HG03521 (cell line): Measurements from ENCODE around the gene USP6.
"Not testable (repeated sequence)": the region's sequence is repeated elsewhere in the genome, so short reads cannot be mapped to it uniquely, and the experiment has no call there.

Experiments used
- ATAC-seq: cut with Tn5 transposase; IDR thresholded peaks from one replicate; pipeline ENCODE4 v1.9.1; 2021; ENCODE audit warnings: mild to moderate bottlenecking, moderate library complexity; ENCODE audit not compliant: unreplicated experiment

USP6 gene

DNA sequence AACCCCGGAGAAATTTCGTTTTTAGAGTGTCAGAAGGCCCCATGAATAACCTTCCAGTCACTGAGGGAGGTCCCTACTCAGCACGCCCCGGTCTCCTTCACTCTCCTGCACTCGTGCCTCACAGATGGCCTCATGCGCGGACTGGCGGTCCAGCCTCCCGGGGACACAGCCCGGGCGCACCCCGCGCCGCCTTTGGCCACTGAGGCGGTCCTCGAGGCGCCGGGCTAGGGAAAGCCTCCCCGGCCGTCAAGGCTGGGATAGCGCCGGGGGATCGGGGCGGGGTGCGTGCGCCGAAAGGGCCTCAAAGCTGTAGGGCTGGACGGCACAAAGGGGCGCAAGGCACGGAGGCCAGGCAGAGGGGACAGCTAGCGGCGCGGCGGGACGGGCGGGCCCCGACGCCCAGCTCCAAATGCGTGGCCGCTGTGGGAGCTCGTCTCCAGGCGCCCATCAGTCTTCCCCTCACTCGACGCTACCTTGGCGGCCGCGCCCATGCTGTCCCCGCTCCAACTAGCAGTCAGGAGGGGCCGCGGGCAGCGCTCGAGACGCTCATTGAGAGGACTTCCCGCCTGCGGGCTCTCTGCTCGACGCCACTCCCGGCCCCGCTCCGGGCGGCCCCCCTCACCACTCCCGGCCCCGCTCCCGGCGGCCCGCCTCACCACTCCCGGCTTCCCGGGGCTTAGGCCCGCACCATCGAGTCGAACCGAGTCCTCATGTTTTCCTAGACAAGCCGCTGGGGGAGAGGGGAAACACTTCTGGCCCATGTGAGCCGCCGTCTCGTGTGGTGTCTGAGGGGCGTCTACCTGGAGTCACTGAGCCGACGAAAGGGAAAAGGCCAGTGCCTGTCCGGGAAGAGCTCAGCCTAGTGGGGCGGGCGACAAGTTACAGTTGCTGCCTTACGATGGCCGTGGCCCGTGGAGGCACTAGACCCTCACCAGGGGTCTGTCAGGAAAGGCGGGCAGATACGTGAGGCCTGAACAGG lies at the start of gene USP6:
Gene USP6, plus strand, starts transcription at position 360 of the 979 bp plus-strand sequence. CDS start 14,336 bp downstream, outside the sequence.
- ATAC-seq, result no peak

DNA sequence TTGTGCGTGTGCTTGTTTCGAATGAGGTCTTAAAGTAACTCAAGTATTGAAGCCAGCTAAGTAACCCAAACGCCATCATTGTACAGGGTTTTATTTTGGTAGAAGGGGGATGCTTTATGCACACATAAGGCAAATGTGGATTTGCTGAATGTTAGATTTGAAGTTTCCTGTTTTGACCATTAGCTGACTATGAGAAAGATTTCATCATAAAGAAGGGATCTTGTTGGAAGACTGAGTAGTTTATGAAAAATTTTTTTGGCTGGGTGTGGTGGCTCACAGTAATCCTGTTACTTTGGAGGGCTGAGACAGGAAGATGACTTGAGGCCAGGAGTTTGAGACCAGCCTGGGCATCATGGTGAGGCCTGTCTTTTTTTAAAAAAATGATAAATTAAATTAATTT lies 47.6 kb upstream of the USP6 start:
- no peak for ATAC-seq

DNA sequence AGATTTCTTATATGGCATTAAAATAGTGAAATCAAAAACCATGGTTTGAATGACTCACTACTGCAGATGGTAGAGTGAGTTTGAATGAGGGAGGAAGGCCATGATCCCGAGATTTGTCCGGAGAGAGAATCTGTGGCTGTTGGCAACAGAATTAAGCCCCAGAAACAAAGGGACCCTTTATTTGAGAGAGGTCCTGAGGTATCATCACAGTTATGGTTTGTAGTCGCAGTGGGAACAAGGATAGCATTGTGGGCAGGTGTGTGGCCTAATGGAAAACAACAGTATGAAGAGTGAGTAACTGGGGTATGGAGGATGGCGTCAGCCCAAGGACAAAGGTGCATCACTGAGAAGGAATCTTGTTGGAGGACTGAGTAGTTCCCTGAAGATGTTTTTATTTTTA lies 46.1 kb upstream of the USP6 start:
- no peak for ATAC-seq

DNA sequence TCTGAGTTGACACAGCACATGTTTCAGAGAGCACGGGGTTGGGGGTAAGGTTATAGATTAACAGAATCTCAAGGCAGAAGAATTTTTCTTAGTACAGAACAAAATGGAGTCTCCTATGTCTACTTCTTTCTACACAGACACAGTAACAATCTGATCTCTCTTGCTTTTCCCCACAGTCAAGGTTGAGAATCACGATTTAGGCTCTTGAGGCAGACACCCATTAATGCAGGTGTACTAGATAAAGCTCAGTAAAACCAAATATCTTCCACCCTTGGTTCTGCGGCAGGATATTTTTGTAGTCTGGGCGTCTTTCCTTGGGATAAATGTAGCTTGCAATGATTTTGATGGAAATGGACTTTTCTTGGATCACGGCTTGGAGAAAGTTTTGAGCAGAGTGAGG lies 40.4 kb upstream of the USP6 start:
- ATAC-seq, result not testable (repeated sequence)

DNA sequence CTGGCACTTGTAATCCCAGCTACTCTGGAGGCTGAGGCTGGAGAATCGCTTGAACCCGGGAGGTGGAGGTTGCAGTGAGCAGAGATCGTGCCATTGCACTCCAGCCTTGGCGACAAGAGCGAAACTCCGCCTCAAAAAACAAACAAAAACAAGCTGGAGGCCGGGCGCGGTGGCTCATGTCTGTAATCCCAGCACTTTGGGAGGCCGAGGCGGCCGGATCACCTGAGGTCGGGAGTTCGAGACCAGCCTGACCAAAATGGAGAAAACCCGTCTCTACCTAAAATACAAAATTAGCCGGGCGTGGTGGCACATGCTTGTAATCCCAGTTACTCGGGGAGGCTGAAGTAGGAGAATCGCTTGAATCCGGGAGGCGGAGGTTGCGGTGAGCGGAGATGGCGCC lies 38.6 kb upstream of the USP6 start:
- not testable (repeated sequence) for ATAC-seq

DNA sequence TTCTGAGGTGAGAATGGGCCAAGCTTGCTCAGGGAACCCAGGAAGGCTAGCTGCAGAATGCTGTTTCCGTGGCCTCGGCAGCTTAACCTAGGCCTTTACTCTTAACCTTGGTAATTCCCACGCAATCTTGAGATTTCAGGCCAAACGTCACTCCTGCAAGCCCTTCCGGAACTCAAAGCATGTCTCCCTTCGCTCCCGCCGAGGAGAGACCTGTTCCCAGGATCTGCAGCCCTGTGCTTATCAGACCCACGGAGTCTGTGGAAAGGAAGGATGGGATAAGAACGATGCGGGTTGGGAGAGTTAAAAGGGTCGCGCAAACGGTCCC lies 38.1 kb upstream of the USP6 start:
- no peak for ATAC-seq

DNA sequence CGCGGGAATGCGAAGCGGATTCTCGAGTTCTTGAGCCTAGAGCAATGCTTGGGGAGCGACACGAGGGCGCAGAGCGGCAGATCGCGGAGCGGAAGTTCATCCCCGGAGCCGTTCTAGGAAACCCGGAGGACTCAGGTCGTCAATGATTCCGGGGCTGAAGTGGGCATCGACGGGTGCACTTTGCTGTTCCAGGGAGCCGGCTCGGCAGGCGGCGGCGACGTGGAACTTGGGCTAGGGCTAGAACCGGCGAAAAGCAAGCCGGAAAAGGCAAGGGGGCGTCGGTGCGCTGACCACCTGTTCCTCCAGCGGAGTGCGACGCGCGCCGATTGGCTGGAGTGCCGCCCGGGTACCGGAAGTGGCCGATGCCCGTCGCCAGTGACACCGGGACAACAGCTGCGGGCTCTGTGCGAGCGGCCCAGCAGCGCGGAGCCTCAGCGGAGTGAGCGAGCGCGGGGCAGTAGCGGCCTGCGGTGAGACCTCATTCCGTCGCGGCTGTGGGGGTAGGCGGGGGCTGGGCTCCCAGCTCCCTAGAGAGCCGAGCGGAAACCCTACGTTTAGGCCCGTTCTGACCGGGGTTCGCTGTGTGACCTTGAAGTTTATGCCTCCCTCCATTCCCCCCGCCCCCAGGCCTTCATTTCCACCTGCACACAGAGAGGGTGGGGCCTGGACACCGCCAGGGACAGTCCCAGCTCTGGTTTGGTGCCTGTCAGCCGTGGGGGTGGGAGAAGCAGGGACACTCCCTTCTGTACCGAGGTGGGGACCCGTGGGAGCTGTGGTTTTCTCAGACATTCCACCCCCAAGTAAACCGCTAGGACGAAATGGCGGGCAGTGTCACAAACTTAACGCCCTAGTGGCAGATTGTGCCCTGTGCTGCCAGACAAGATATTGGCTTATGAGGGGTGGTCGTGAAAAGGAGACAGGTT lies 37.5 kb upstream of the USP6 start, which contains the start of gene ZFP3:
Gene ZFP3, plus strand, starts transcription at position 362 of the 923 bp plus-strand sequence. CDS start 13,038 bp downstream, outside the sequence.
- peak; percentile 76 for ATAC-seq

DNA sequence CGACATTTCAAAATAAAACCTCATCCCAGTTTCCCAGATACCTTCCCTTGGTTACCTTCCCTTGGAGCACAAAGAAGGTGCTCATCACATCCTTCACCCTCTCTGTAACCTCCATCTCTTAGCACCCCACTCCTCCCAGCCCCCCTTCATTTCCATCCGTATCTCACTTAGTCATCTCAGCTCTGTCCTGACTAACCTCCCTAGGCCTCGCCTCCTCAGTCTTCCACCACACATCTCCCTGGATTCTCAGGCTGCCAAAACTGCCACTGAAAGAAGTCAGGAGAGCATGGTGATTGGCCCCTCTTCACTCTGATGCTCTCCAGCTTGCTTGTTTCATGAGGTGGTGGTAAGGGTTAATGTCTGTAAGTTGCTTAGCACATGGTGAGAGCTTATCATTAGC lies 35.2 kb upstream of the USP6 start:
- ATAC-seq, result no peak

DNA sequence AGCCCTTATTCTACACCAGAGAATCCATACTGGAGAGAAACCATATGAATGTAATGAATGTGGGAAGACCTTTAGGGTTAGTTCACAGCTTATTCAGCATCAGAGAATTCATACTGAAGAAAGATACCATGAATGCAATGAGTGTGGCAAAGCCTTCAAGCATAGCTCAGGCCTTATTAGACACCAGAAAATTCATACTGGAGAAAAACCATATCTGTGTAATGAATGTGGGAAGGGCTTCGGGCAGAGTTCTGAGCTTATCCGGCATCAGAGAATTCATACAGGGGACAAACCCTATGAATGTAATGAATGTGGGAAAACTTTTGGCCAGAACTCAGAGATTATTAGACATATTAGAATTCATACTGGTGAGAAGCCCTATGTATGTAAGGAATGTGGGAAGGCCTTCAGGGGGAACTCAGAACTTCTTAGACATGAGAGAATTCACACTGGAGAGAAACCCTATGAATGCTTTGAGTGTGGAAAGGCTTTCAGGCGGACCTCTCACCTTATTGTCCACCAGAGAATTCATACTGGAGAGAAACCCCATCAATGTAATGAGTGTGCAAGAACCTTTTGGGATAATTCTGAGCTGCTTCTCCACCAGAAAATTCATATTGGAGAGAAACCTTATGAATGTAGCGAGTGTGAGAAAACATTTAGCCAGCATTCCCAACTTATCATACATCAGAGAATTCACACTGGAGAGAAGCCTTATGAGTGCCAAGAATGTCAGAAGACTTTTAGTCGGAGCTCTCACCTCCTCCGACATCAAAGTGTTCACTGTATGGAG lies 23.4 kb upstream of the USP6 start:
- ATAC-seq, result no peak

DNA sequence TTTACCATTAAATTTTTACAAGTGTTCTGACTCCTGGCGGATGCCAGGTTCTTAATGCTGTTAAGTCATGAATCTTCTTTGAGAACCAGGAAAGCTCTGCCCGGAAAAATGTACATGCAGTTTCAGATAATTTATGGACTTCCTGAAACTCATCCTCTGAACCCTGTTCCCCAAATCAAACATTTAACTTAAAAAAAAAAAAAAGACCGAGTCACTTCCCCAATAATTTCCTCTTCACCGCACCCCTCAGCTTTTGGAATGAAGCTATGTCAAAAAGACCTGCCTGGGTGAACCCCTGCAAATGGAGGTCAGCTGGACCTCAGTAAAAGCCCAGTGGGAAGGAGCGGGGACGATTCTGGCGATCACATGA lies 19.1 kb upstream of the USP6 start:
- ATAC-seq, result no peak

DNA sequence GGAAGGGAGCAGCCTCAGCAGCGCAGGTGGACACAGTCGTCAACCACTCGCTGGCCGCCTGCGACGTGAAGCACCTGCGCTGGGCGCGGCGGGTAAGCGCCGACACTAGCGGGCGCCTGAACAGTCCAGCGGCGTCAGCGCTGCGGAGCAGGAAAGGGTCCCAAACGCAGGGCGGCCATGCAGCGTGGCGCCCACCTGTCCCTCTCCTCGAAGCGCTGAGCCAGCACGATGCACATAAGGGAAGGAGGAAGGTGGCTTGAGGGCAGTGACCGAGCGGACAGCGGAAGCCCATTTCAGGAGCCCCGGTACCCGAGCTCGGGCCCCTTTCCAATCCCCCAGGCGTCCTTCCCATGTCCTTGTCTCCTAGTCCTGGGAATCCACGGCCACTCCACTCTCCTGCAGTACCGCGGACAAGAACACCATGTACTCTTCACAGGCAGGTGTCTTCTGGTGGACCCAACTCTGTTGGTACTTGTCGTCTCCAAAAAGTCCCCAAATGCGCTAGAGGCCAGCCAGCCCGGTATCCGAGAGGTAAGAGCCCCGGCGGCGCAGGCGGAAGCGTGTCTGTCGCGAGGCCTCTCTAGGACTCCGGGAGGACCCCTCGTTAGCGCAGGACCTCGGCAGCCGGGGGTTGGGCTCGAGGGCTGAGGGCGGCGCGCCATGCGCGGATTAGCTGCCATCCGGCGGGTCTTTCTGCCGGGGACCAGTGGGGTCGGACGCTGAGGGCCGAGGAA lies 18.6 kb upstream of the USP6 start:
- no peak for ATAC-seq

DNA sequence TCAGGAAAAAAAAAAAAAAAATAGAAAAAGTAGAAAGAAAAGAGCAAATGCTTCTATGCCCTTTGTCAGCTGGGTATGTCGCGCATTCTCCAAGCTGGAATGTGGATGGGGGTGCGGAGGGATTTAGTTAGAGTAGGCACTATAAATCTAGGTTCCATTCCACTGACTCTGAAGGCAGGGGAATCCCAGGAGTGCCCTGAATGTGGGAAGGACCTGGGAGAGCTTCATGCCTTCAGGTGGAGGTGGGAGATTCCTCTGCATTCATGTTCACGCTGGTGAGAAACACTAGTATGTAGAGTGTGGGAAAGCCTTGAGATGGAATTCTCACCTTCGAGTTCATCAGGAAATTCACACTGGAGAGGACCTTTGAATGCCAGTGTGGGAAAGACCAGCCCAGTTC lies 16.6 kb upstream of the USP6 start:
- no peak for ATAC-seq

DNA sequence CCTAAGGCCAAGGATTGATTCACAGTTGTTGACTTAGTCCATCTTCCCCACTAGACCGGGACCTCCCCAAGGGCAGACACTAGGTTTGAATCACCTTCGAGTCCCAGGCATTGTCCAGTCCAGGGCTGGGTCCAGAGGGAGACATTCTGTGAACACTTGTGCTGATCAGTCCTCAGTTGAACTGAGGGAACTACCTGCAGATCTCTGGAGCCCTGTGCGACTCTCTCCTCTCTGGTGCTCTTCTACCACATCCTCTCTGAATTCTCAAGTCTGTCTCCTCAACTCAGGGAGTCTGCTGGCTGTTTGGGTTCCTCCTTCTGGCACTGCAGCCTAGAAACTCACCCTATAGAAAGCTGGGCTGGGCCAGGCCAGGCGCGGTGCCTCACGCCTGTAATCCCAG lies 15.0 kb upstream of the USP6 start:
- ATAC-seq, result no peak

DNA sequence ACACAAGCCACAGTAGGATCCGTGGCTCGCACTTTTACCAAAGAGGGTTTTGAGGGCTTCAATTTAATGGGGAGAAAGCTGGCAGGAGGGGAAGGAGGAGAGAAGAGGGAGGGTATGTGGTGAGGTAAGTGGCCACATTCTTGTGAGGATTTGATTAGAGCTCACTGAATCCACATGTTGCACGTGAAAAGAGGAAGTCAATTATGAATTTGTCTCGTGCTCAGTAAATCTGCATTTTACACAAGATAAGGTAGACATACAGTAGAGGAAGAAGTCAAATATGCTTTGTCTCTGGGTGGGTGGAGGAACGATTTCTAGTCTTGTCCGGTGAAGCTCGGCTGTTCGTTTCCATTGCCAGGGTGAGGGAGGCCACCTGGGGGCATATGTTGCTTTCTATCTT lies 5.0 kb upstream of the USP6 start:
- ATAC-seq, result no peak

DNA sequence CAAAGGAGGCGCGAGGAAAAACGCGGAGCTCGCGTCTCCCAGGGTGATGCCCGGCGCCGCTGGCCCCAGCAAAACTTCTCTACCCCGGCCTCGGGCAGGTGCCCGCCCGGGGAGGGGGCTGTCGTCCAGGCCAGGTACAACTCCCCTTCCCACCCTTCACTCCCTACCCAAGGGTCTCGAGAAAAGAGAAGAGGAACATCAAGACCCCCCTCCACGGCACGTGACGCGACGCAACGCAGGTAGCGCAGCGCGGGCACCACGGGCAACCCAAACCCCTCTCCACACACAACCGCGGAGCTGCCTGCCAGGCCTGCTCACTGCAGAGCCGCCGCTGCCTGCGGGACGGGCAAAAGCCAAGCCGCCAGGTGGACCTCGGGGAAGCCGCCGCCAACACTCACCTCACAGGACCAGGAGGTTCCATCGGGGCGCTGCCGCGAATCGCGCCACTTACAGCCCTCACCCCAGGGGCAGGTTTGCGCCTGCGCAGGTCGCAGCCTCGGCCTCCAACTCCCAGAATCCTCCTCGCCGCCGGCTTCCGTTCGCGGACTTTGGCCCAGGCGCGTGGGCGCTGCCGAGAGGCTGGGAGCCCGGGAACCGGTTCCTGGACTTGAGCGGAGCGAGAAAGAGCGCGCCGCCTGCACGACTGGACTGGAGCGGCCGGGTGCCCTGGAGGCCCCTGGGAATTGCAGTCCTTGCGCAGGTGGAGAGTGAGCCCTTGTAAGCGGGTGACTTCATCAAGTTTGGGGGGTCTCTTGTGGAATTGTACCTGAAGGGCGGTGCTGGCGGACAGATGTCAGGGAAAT lies 4.2 kb upstream of the USP6 start, which contains the start of gene ZNF232:
Gene ZNF232, minus strand, starts transcription at position 477 of the 803 bp plus-strand sequence. Its CDS starts 56 bp downstream, at position 421.
- peak; percentile 91 for ATAC-seq

DNA sequence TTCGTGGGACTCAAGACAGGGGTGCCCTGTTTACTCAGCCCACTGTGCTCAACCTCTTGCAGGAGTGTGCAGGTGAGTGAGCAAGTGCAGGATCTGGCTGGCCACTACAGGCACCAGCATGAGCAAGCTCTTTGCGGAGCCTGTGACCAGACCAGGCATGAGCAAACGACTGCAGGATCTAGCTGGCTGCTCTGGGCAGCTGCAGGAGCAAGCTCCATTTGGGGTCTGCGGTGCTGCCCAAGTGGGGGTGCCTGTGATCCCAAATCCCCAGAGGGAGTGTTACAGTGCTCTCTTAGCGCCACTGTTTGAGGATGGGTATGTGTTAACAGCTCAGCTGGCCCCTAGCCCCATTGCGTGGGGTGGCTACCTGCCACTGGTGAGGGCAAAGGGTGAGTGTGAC lies 2.4 kb downstream of the USP6 start:
- ATAC-seq, result no peak

DNA sequence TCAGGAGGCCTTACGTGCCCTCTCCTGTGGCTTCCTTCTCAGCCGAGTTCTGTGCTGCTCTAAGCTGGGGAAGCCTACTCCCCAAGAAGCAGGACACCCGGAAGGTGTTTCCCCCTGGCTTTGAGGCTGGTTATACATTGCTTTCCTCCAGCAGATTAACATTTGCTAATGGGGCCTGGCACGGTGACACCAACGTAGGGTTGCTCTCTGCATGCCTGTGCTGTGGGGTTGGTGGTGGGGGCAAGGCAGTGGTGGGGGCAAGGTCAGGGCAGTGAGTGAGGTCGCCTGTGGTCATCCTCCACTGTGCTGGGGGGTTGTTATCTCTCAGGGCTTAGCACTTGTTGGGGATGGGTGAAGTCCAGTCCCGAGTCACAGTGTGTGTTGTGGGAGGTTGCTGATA lies 4.2 kb downstream of the USP6 start:
- no peak for ATAC-seq

DNA sequence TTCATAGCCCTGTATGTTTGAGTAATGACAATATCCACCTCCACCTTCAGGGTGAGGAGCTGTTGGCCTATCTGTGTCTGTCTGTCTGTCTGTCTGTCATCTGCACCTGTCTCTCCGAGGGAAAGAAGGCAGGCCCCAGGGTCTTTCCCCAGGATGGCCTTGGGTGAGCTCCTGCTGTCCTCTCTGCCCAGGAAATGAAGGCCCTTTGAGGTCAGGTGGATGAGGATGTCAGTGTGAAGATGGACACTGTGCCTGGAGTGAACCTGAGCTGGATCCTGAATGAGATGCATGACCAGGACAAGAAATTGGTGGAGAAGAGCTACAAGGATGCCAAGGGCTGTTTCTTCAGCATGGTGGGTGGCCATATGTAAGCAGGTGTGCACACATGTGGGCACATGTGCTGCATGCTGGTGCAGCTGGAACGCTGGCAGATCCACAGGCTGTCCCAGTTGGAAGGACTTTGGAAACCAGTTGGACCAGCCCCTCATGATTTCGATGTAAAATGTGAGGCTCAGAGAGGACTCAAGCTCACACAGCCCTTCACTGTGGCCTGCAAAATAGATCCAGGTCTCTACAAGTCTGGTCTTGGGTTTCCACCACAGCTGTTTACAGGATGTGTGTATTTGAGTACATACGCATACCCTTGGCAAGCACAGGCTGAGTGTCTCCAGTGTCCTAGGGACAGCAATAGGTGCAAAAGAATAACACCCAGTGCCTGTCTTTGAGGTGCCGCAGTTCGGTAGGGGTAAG lies 4.8 kb downstream of the USP6 start:
- not testable (repeated sequence) for ATAC-seq
